ENCODE data around the gene STX5. TPM values are rescaled to one million over a fixed set of nuclear protein-coding genes. Genes with fewer than 3 reads are reported as not detected.

STX5 gene
- total RNA-seq, 1 donor = 35.8 TPM

GRCh38 chr11:62788991-62789390 lies 42.9 kb downstream of the STX5 start:
- Histone ChIP-seq H3K4me2 (ENCODE audit: insufficient read depth, low read length) (peak overlapping the region; percentile 18), H3K9me3 (ENCODE audit: low read depth, low read length) (no peaks in the 10 kb centered on the region), H4K20me1 (ENCODE audit: insufficient read depth, low read length) (peaks cover 18% of the 10 kb centered on the region), H3K27ac (ENCODE audit: low read depth, low read length) (peak overlapping the region; percentile 41), H3K27me3 (ENCODE audit: insufficient read depth, low read length) (no peaks in the 10 kb centered on the region), H2AFZ (ENCODE audit: low read length) (no peak overlapping the region), H3K36me3 (ENCODE audit: insufficient read depth, low read length) (peaks cover 37% of the 10 kb centered on the region), H3K4me3 (ENCODE audit: insufficient read depth, low read length) (peak overlapping the region; percentile 19), H3K79me2 (ENCODE audit: insufficient read depth, low read length) (peaks cover 36% of the 10 kb centered on the region), H3K4me1 (ENCODE audit: insufficient read depth, low read length) (peaks cover 35% of the 10 kb centered on the region)
- no peak for TF ChIP-seq CTCF (IDR thresholded peaks at IDR 0.05; ENCODE audit: extremely low read depth, low read depth, low read length)
- DNase-seq (ENCODE audit: insufficient read length, low spot score, missing footprints) = no peak

GRCh38 chr11:62787005-62787759 lies 44.7 kb downstream of the STX5 start, which contains the start of gene TMEM179B:
TSS of gene TMEM179B (plus strand) at chr11:62787402. CDS start at chr11:62787432, 30 bp downstream.
- H3K4me3 ChIP-seq (ENCODE audit: insufficient read depth, low read length) = peak within 1 kb of the TSS; percentile 94
- peak; percentile 99 for DNase-seq (ENCODE audit: insufficient read length, low spot score, missing footprints)
- H3K36me3 ChIP-seq (ENCODE audit: insufficient read depth, low read length) = peaks cover 30% of the 10 kb centered on the region
- H3K9me3 ChIP-seq (ENCODE audit: low read depth, low read length) = no peaks in the 10 kb centered on the region
- TF ChIP-seq CTCF (IDR thresholded peaks at IDR 0.05; ENCODE audit: extremely low read depth, low read depth, low read length) = peak; percentile 43
- H3K27ac ChIP-seq (ENCODE audit: low read depth, low read length) = peak within 1 kb of the TSS; percentile 88
- peak within 1 kb of the TSS; percentile 76 for H2AFZ ChIP-seq (ENCODE audit: low read length)
- H3K27me3 ChIP-seq (ENCODE audit: insufficient read depth, low read length) = no peaks in the 10 kb centered on the region
- H3K79me2 ChIP-seq (ENCODE audit: insufficient read depth, low read length) = peaks cover 36% of the 10 kb centered on the region
- H3K4me1 ChIP-seq (ENCODE audit: insufficient read depth, low read length) = peaks cover 32% of the 10 kb centered on the region
- H3K4me2 ChIP-seq (ENCODE audit: insufficient read depth, low read length) = peak within 1 kb of the TSS; percentile 96
- H4K20me1 ChIP-seq (ENCODE audit: insufficient read depth, low read length) = peaks cover 13% of the 10 kb centered on the region

- no peaks in the 10 kb centered on the region for H3K27me3 ChIP-seq (ENCODE audit: insufficient read depth, low read length)
- H3K36me3 ChIP-seq (ENCODE audit: insufficient read depth, low read length) = peaks cover 33% of the 10 kb centered on the region
- peak; percentile 98 for DNase-seq (ENCODE audit: insufficient read length, low spot score, missing footprints)
- H4K20me1 ChIP-seq (ENCODE audit: insufficient read depth, low read length) = peaks cover 13% of the 10 kb centered on the region
- peak; percentile 84 for TF ChIP-seq CTCF (IDR thresholded peaks at IDR 0.05; ENCODE audit: extremely low read depth, low read depth, low read length)
- H3K4me2 ChIP-seq (ENCODE audit: insufficient read depth, low read length) = peak overlapping the region; percentile 96
- peaks cover 29% of the 10 kb centered on the region for H3K4me1 ChIP-seq (ENCODE audit: insufficient read depth, low read length)
- H3K4me3 ChIP-seq (ENCODE audit: insufficient read depth, low read length) = peak overlapping the region; percentile 94
- peaks cover 34% of the 10 kb centered on the region for H3K79me2 ChIP-seq (ENCODE audit: insufficient read depth, low read length)
- H3K9me3 ChIP-seq (ENCODE audit: low read depth, low read length) = no peaks in the 10 kb centered on the region
- peak overlapping the region; percentile 76 for H2AFZ ChIP-seq (ENCODE audit: low read length)
- H3K27ac ChIP-seq (ENCODE audit: low read depth, low read length) = peak overlapping the region; percentile 88
Measured at GRCh38 chr11:62786318-62787004, 45.4 kb downstream of the STX5 start.

GRCh38 chr11:62782753-62783152 lies 49.1 kb downstream of the STX5 start:
- Histone ChIP-seq H3K4me3 (ENCODE audit: insufficient read depth, low read length) (no peak overlapping the region), H3K9me3 (ENCODE audit: low read depth, low read length) (no peaks in the 10 kb centered on the region), H3K79me2 (ENCODE audit: insufficient read depth, low read length) (peaks cover 4% of the 10 kb centered on the region), H3K27me3 (ENCODE audit: insufficient read depth, low read length) (no peaks in the 10 kb centered on the region), H3K4me1 (ENCODE audit: insufficient read depth, low read length) (peaks cover 8% of the 10 kb centered on the region), H2AFZ (ENCODE audit: low read length) (no peak overlapping the region), H3K27ac (ENCODE audit: low read depth, low read length) (no peak overlapping the region), H3K4me2 (ENCODE audit: insufficient read depth, low read length) (no peak overlapping the region), H3K36me3 (ENCODE audit: insufficient read depth, low read length) (peaks cover 15% of the 10 kb centered on the region), H4K20me1 (ENCODE audit: insufficient read depth, low read length) (peaks cover 2% of the 10 kb centered on the region)
- no peak for TF ChIP-seq CTCF (IDR thresholded peaks at IDR 0.05; ENCODE audit: extremely low read depth, low read depth, low read length)
- no peak for DNase-seq (ENCODE audit: insufficient read length, low spot score, missing footprints)
